Measurements from ENCODE around the gene CAPN9.

GRCh38 chr1:230758709-230759368 is 11.7 kb downstream of the CAPN9 start:
- TF ChIP-seq CTCF (IDR thresholded peaks at IDR 0.05; ENCODE audit: low read depth, low read length) (no peak), EZH2phosphoT487 (IDR thresholded peaks at IDR 0.05; ENCODE audit: low read depth) (no peak)
